ENCODE measurements around the gene ABCC1.
"Not testable (repeated sequence)": the region's sequence is repeated elsewhere in the genome, so short reads cannot be mapped to it uniquely, and the experiment has no call there.

The ABCC1 gene

DNA sequence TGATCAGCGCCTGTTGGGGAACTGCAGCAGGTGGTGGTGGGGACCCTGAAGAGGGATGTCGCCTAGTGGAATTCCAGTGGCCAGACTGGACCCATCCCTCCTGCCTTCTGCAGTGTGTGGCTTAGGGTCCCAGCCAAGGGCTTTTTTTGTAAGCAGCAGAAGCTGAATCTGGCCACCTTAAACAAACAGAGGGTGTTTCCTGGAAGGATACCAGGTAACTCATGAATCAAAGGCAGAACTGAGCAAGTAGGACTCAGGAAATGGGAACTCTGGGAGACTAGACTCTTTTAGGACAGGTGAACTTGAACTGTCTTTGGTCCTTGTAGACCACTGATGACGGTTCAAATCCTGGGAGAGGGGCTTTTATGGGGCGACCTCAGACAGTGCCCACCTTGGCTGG, 149.9 kb downstream of the ABCC1 start:
- no peak for DNase-seq (ENCODE audit: low read depth)
- TF ChIP-seq MAX (IDR thresholded peaks at IDR 0.05; ENCODE audit: low read depth, low read length) (no peak), MYC (IDR thresholded peaks at IDR 0.05; ENCODE audit: low read depth, low read length) (no peak)
- no peak overlapping the region for H3K4me3 ChIP-seq (ENCODE audit: low read depth, low read length)

GRCh38 chr16:16100631-16101030, 151.2 kb downstream of the ABCC1 start:
- peak; percentile 66 for DNase-seq (ENCODE audit: low read depth)
- H3K4me3 ChIP-seq (ENCODE audit: low read depth, low read length): no peak overlapping the region
- TF ChIP-seq POLR2A (IDR thresholded peaks at IDR 0.05; ENCODE audit: extremely low read depth, insufficient read length) (no peak), MAX (IDR thresholded peaks at IDR 0.05; ENCODE audit: low read depth, low read length) (no peak), MYC (IDR thresholded peaks at IDR 0.05; ENCODE audit: low read depth, low read length) (no peak)
- TF ChIP-seq, protein P1, sequence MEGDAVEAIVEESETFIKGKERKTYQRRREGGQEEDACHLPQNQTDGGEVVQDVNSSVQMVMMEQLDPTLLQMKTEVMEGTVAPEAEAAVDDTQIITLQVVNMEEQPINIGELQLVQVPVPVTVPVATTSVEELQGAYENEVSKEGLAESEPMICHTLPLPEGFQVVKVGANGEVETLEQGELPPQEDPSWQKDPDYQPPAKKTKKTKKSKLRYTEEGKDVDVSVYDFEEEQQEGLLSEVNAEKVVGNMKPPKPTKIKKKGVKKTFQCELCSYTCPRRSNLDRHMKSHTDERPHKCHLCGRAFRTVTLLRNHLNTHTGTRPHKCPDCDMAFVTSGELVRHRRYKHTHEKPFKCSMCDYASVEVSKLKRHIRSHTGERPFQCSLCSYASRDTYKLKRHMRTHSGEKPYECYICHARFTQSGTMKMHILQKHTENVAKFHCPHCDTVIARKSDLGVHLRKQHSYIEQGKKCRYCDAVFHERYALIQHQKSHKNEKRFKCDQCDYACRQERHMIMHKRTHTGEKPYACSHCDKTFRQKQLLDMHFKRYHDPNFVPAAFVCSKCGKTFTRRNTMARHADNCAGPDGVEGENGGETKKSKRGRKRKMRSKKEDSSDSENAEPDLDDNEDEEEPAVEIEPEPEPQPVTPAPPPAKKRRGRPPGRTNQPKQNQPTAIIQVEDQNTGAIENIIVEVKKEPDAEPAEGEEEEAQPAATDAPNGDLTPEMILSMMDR (IDR thresholded peaks at IDR 0.05; ENCODE audit: low read depth, low read length): no peak

DNA sequence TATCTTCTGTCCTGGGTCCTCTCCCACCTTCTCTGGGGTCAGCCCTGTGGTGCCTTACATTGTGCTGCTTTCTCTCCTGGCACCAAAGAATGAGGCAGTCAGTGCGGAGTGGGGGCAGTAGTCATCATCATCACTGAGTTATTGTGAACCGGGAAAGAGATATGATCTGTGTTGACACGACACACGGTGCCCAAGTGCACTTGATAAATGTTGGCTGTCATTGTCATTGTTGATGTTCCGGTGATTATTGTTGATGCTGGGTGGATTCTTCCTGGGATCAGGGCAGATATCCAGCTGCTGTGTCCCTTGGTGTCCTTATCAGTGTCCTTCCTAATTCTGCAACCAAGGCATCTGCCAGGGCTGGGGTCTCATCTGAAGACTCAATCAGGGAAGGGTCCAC, 152.2 kb downstream of the ABCC1 start:
- DNase-seq (ENCODE audit: low read depth): no peak
- no peak for TF ChIP-seq MYC (IDR thresholded peaks at IDR 0.05; ENCODE audit: low read depth, low read length)
- TF ChIP-seq, protein P1 (IDR thresholded peaks at IDR 0.05; ENCODE audit: low read depth, low read length): no peak
- no peak for TF ChIP-seq POLR2A (IDR thresholded peaks at IDR 0.05; ENCODE audit: extremely low read depth, insufficient read length)
- no peak for TF ChIP-seq MAX (IDR thresholded peaks at IDR 0.05; ENCODE audit: low read depth, low read length)
- no peak overlapping the region for H3K4me3 ChIP-seq (ENCODE audit: low read depth, low read length)

- TF ChIP-seq MAX (IDR thresholded peaks at IDR 0.05; ENCODE audit: low read depth, low read length): no peak
- TF ChIP-seq MYC (IDR thresholded peaks at IDR 0.05; ENCODE audit: low read depth, low read length): no peak
- no peak for TF ChIP-seq POLR2A (IDR thresholded peaks at IDR 0.05; ENCODE audit: extremely low read depth, insufficient read length)
- TF ChIP-seq, protein P1 (IDR thresholded peaks at IDR 0.05; ENCODE audit: low read depth, low read length): no peak
- DNase-seq (ENCODE audit: low read depth): no peak
Observed at GRCh38 chr16:16102738-16103137, 153.3 kb downstream of the ABCC1 start.

GRCh38 chr16:16104132-16104803, 154.9 kb downstream of the ABCC1 start:
- H3K4me3 ChIP-seq (ENCODE audit: low read depth, low read length); DNase-seq (ENCODE audit: low read depth): not testable (repeated sequence)

More at GRCh38 chr16:16102738-16103137, 153.3 kb downstream of the ABCC1 start:
- H3K4me3 ChIP-seq (ENCODE audit: low read depth, low read length): no peak overlapping the region

DNA sequence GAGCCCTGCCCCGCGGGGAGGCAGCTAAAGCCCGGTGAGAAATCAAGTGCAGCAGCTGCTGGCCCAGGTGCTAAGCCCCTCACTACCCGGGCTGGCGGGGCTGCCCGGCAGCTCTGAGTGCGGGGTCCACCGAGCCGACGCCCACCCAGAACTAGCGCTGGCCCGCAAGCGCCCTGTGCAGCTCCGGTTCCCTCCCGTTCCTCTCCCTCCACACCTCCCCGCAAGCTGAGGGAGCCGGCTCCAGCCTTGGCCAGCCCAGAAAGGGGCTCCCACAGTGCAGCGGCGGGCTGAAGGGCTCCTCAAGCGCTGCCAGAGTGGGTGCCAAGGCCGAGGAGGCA, 155.4 kb downstream of the ABCC1 start:
- not testable (repeated sequence) for H3K4me3 ChIP-seq (ENCODE audit: low read depth, low read length); DNase-seq (ENCODE audit: low read depth)

DNA sequence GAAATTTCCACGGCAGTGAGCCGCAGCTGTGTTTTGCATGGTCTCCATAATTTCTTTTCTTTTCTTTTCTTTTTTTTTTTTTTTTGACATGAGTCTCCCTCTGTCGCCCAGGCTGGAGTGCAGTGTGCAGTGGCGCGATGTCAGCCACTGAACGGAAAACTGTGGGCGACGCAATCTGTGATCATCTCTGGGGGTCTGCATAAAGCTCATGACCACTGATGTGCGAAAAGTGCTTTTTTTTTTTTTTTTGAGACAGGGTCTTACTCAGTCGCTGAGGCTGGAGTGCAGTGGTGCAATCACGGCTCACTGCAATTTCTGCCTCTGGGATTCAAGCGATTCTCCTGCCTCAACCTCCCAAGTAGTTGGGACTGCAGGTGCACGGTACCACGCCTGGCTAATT, 156.2 kb downstream of the ABCC1 start:
- no peak for TF ChIP-seq MAX (IDR thresholded peaks at IDR 0.05; ENCODE audit: low read depth, low read length)
- H3K4me3 ChIP-seq (ENCODE audit: low read depth, low read length): no peak overlapping the region

DNA sequence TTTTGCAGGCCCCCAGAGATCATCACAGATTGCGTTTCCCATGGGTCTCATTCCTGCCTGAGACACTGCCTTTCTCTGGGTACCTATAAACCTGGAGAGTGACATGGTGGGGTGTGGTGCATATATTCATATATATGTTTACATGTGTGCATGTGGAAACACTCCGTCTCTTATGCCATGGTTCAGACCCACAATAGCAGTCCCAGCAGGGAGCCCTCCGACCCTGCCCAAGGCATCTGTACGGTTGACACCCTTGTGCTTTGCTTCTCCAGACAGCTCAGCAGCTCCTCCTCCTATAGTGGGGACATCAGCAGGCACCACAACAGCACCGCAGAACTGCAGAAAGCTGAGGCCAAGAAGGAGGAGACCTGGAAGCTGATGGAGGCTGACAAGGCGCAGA, 157.1 kb downstream of the ABCC1 start:
- H3K4me3 ChIP-seq (ENCODE audit: low read depth, low read length): no peak overlapping the region
- no peak for TF ChIP-seq MAX (IDR thresholded peaks at IDR 0.05; ENCODE audit: low read depth, low read length)
- TF ChIP-seq POLR2A (IDR thresholded peaks at IDR 0.05; ENCODE audit: extremely low read depth, insufficient read length): no peak
- TF ChIP-seq, protein P1 (IDR thresholded peaks at IDR 0.05; ENCODE audit: low read depth, low read length): no peak
- no peak for TF ChIP-seq MYC (IDR thresholded peaks at IDR 0.05; ENCODE audit: low read depth, low read length)
- DNase-seq (ENCODE audit: low read depth): no peak

More for the DNA sequence above, 156.2 kb downstream of the ABCC1 start:
- DNase-seq (ENCODE audit: low read depth): no peak
